ENCODE measurements around the gene SLC38A6.

The SLC38A6 gene

GRCh38 chr14:61077437-61077836 is 96.4 kb downstream of the SLC38A6 start:
- ATAC-seq (ENCODE audit: insufficient read depth, low read depth) (no peak), DNase-seq (no peak)
- Histone ChIP-seq H3K9me3 (ENCODE audit: insufficient read depth, low read length, severe bottlenecking) (no peaks in the 10 kb centered on the region), H3K4me2 (ENCODE audit: insufficient read depth, low read length) (no peak overlapping the region), H3K36me3 (ENCODE audit: insufficient read depth, low read length) (no peaks in the 10 kb centered on the region), H3K79me2 (ENCODE audit: insufficient read depth, low read length) (no peaks in the 10 kb centered on the region), H3K27me3 (ENCODE audit: insufficient read depth, low read length, poor library complexity) (no peaks in the 10 kb centered on the region), H2AFZ (ENCODE audit: low read depth, low read length) (no peak overlapping the region), H3K4me1 (ENCODE audit: insufficient read depth, low read length) (no peaks in the 10 kb centered on the region), H4K20me1 (ENCODE audit: insufficient read depth, low read length) (no peaks in the 10 kb centered on the region), H3K4me3 (ENCODE audit: low read depth in 1 of 2, low read length in 2 of 2) (no peak overlapping the region), H3K9ac (ENCODE audit: low read depth, low read length) (no peak overlapping the region), H3K27ac (ENCODE audit: low read length) (no peak overlapping the region)
- TF ChIP-seq, protein P1, sequence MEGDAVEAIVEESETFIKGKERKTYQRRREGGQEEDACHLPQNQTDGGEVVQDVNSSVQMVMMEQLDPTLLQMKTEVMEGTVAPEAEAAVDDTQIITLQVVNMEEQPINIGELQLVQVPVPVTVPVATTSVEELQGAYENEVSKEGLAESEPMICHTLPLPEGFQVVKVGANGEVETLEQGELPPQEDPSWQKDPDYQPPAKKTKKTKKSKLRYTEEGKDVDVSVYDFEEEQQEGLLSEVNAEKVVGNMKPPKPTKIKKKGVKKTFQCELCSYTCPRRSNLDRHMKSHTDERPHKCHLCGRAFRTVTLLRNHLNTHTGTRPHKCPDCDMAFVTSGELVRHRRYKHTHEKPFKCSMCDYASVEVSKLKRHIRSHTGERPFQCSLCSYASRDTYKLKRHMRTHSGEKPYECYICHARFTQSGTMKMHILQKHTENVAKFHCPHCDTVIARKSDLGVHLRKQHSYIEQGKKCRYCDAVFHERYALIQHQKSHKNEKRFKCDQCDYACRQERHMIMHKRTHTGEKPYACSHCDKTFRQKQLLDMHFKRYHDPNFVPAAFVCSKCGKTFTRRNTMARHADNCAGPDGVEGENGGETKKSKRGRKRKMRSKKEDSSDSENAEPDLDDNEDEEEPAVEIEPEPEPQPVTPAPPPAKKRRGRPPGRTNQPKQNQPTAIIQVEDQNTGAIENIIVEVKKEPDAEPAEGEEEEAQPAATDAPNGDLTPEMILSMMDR (IDR thresholded peaks at IDR 0.05; ENCODE audit: borderline replicate concordance, extremely low read depth, low read length, poor library complexity, severe bottlenecking): no peak
- TF ChIP-seq EZH2 (IDR thresholded peaks at IDR 0.05; ENCODE audit: borderline replicate concordance, low read depth, low read length, severe bottlenecking): no peak

DNA sequence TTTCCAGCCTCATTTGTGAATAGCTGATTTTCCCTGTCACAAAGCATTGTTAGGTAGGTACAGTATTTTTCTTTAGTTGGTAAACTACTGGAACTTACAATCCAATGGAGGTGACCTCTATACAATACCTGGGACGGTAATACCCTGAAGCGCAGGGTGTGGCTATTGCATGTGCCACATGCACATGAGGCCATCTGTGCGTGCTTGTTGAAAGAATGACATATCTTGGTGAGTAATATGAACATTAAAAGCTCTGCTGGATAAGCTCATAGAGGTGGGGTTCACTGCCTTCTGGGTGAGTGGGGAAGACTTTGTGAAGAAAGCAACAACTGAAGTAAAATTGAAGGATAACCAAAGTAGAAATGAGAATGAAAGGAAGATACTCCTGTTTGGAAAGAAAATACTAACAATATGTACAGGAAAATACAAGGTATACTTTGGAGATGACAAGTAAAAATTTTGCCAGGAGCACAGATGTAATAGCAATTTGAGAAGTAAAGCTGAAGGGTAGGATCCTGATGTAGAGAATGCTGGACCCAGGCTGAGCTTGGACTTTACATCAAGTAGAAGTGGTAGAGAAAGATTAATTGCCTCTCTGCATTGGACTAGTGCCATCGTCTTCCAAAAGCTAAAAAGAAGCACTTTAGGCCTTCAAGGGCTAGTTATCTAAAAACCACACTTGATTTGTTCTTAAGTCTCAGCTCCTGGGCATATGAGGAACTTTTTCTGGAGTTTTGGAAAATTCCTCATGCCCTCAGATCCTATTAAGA is 97.1 kb downstream of the SLC38A6 start:
- Histone ChIP-seq H3K27ac (ENCODE audit: low read length) (no peak overlapping the region), H3K4me2 (ENCODE audit: insufficient read depth, low read length) (no peak overlapping the region), H3K79me2 (ENCODE audit: insufficient read depth, low read length) (no peaks in the 10 kb centered on the region), H3K4me3 (ENCODE audit: low read depth in 1 of 2, low read length in 2 of 2) (no peak overlapping the region), H3K9ac (ENCODE audit: low read depth, low read length) (no peak overlapping the region), H3K27me3 (ENCODE audit: insufficient read depth, low read length, poor library complexity) (no peaks in the 10 kb centered on the region), H2AFZ (ENCODE audit: low read depth, low read length) (no peak overlapping the region), H3K36me3 (ENCODE audit: insufficient read depth, low read length) (no peaks in the 10 kb centered on the region), H4K20me1 (ENCODE audit: insufficient read depth, low read length) (no peaks in the 10 kb centered on the region), H3K9me3 (ENCODE audit: insufficient read depth, low read length, severe bottlenecking) (no peaks in the 10 kb centered on the region), H3K4me1 (ENCODE audit: insufficient read depth, low read length) (no peaks in the 10 kb centered on the region)
- no peak for ATAC-seq (ENCODE audit: insufficient read depth, low read depth)
- no peak for TF ChIP-seq EZH2 (IDR thresholded peaks at IDR 0.05; ENCODE audit: borderline replicate concordance, low read depth, low read length, severe bottlenecking)
- TF ChIP-seq, protein P1 (IDR thresholded peaks at IDR 0.05; ENCODE audit: borderline replicate concordance, extremely low read depth, low read length, poor library complexity, severe bottlenecking): no peak
- DNase-seq: no peak

DNA sequence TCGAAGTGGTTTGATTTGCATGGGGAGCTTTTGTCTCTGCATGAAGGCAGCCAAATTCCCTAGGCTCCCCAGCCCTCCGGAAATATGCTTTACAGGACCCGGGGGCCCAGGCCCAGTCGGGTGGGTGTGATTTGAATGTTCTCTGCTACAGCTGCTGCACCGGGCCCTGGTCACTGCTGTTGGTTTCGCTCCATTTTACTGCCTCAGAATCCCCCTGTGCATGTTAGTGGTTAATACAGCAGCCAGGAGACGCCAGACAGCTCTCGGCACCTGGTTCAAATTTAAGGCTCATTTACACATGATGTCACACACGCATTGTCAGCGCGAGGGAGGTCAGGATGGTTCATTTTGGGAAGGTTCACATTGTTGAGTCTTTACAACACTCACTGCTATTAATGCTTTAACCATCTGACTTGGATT is 99.6 kb downstream of the SLC38A6 start:
- Histone ChIP-seq H2AFZ (ENCODE audit: low read depth, low read length) (no peak overlapping the region), H3K36me3 (ENCODE audit: insufficient read depth, low read length) (no peaks in the 10 kb centered on the region), H3K79me2 (ENCODE audit: insufficient read depth, low read length) (no peaks in the 10 kb centered on the region), H3K4me2 (ENCODE audit: insufficient read depth, low read length) (no peak overlapping the region), H4K20me1 (ENCODE audit: insufficient read depth, low read length) (no peaks in the 10 kb centered on the region), H3K4me3 (ENCODE audit: low read depth in 1 of 2, low read length in 2 of 2) (no peak overlapping the region), H3K9ac (ENCODE audit: low read depth, low read length) (no peak overlapping the region), H3K27ac (ENCODE audit: low read length) (no peak overlapping the region), H3K9me3 (ENCODE audit: insufficient read depth, low read length, severe bottlenecking) (no peaks in the 10 kb centered on the region), H3K27me3 (ENCODE audit: insufficient read depth, low read length, poor library complexity) (no peaks in the 10 kb centered on the region), H3K4me1 (ENCODE audit: insufficient read depth, low read length) (no peaks in the 10 kb centered on the region)
- TF ChIP-seq, protein P1 (IDR thresholded peaks at IDR 0.05; ENCODE audit: borderline replicate concordance, extremely low read depth, low read length, poor library complexity, severe bottlenecking): no peak
- no peak for TF ChIP-seq EZH2 (IDR thresholded peaks at IDR 0.05; ENCODE audit: borderline replicate concordance, low read depth, low read length, severe bottlenecking)
- ATAC-seq (ENCODE audit: insufficient read depth, low read depth) (no peak), DNase-seq (no peak)
